HG02870 (cell line): Measurements from ENCODE around the gene KRT86.
A peak's percentile ranks its signal among the peaks of the same experiment; 100 is the strongest.
"Not testable (repeated sequence)": the region's sequence is repeated elsewhere in the genome, so short reads cannot be mapped to it uniquely, and the experiment has no call there.

Experiments
- ATAC-seq: cut with Tn5 transposase; IDR thresholded peaks from one replicate; pipeline ENCODE4 v1.9.1; 2021; ENCODE audit warnings: mild to moderate bottlenecking, moderate library complexity; ENCODE audit not compliant: unreplicated experiment

KRT86 gene

DNA sequence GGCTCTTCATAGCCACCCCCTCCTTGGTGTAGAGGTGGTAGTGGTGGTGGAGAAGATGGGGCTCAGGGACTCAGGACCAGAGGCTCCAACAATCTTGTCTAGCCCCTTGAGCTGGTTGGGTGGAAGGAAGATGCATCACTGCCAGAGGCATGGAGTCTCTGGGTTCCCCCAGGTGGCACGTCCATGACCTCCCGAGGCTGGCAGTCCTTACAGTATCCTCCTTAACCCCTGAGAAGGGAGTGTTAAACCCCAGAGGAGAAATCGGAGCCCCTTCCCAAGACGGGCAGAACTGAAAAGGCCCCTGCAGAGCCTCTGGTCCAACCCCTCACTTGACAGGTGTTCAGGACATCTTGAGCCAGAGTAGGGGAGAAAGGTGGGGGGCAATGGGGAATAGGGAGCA, 37.6 kb downstream of the KRT86 start:
- no peak for ATAC-seq

DNA sequence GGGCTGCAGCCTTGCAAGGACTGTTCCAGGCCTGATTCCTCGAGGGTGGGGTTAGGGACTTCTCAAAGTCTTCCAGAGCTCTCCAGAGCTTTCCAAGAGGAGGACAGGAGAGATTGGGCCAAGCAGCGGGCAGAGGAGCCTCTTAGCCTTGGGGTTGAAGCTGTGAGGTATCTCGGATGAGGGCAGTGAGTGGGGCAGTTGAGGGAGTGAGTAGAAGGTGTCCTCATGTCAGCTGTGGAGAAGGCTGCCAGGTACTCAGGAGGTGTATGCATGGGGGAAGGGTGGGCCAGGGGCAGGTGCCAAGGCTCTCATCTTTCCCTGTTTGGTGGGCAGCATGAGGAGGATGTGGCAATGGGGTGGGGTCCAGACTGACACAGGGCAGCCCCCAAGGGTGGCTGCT, 39.0 kb downstream of the KRT86 start:
- no peak for ATAC-seq

DNA sequence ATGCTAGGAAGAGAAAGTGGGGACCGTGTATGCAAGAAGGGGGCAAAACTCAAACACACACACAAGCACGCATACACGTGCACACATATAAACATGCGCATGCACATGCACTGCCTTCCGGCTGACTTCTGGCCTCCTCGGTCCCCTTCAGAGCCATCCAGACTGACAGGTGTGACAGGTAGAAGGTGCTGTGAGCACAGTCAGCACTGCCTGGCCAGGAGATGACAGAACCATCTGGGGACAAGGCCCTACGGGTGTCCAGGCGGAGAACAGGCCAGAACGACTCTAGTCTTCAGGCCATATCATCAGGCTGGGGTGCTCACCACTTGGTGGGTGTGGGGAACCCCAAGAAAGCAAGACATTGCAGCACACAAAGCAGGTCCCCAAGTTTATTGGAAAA, 39.5 kb downstream of the KRT86 start:
- ATAC-seq = no peak

DNA sequence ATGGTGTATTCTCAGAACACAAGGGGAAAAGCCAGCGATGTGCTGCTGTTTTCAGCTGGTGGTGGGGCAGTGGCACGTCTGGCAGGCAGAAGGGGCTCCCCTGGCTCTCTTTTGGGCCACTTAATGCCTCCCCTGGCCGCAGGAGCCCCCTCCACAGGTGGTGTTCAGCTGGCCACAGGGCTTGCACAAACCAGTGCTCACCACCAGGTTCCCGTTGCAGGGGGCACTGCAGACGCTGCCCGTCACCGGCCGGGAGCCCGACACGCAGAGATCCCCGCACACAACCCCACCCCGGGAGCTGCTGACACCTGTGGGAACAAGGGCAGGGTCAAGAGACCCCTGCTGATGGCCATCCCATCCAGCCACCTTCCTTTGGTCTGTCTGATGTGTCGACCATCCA, 40.1 kb downstream of the KRT86 start:
- ATAC-seq = no peak

DNA sequence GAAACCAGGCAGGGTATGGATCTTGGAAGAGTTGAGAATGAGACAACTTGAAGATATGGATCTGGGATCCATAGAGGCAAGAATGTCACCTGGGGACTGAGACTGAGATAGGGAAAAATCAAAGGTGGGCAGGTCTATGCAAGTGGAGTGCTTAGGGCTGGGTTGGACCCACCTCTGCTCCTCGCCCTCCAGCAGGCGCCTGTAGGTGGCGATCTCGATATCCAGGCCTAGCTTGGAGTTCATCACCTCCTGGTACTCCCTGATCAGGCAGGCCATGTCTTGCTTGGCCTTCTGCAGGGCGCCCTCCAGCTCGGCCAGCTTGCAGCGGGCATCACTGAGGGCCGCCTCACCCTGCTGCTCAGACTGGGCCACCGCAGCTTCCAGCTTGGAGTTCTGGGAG, 41.3 kb downstream of the KRT86 start:
- not testable (repeated sequence) for ATAC-seq

DNA sequence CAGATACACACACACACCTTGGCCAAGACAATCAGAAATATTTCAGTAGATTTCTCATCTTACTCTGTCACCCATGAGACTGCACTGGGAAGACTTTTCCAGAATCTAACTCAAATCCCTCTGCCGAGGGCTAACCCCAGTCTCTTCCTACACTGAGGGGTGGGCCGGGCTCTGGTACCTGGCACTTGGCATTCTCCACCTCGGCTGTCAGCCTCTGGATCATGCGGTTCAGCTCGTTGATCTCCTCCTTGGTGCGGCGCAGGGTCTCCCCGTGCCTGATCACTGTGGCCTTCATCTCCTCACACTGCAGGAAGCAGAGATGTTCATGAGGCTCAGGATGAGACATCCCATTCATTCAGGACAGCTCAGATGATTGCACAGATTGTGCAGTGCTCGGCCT, 41.8 kb downstream of the KRT86 start:
- ATAC-seq = no peak

DNA sequence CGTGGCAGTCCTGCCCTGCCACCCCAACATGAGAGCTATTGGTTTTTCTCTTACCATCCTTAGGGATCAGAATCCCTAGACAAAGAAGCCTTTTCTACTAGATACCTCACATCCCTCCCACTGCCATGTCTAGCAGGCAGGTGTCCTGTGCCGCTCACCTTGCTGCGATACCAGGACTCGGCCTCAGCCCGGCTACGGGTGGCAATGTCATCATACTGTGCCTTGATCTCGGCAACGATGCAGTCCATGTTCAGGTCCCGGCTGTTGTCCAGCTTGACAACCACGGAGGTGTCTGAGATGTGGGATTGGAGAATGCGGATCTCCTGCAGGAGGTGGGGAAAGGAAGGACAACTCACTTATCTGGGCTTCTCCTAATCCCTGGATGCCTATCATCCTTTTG, 42.3 kb downstream of the KRT86 start:
- ATAC-seq = no peak

DNA sequence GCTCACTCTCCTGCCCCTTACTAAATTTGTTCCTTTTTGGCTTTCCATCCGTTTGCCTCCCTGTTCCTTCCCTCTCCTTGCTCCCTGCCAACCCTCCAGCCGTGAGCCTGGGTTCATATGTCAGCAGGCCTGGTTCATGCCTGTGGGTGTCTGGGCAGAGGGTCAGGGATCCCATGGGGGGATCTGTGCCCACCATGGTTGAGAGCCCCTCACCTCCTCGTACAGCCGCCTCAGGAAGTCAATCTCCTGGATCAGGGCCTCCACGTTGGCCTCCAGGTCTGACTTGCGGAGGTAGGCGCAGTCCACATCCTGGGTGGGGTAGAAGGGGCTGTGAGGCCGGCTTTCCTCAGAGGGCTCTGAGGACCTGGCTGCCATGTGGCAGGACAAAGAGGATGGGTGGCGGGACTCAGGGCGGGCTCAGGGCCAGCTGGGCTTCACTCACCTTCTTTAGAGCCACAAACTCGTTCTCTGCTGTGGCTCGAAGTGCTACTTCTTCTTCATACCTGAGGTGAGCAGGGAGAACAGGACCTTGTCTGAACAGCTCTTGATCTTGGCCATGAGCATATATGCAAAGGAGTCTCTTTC, 43.1 kb downstream of the KRT86 start:
- no peak for ATAC-seq

DNA sequence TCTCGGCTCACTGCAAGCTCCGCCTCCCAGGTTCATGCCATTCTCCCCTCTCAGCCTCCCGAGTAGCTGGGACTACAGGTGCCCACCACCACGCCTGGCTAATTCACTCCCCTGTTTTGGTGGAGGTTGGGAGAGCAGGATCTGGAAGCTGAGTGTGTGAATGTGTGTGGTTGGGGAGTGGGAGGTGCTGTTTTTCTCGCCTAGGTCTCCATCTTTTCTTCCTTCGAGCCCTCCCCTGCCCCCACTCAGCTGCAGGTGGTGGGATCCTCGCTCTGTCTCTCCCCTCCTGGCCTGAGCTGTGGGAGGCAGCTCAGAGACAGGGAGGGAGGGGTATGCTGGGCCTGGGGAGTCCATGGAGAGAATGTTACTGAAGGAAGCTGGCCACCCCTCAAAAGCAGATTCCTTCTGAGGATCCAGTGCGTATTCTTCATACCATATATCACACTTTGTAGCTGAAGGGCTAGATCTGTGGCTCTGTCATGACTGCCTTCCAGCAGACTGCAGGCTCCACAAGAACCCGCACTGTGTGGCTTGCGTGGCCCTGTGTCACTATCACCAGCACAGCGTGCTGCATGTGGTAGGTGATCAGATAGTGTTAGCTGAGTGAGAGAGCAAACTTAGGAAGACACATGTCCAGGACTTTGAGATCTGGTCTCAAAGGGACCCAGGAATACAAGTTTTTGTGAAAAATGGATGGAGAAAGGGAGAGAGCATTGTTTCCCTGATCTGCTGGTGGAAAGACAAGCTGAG, 44.0 kb downstream of the KRT86 start:
- ATAC-seq = no peak

DNA sequence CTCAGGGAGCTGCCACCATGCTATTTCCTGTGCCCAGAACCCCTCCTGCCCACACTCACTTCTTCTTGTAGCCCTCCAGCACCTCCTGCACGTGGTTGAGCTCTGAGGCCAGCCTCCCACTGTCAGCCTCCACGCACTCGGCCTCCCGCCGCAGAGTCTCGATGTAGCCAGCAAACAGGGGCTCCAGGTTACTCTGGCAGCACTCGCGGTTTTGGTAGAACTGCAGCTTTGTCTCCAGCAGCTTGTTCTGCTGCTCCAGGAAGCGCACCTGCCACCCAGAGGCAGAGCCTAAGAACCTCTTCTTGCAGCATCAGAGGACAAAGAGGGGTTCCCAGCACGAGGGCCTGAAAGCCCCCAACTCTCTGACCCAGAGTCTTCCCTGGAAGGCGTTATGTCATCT, 44.7 kb downstream of the KRT86 start:
- ATAC-seq = no peak

DNA sequence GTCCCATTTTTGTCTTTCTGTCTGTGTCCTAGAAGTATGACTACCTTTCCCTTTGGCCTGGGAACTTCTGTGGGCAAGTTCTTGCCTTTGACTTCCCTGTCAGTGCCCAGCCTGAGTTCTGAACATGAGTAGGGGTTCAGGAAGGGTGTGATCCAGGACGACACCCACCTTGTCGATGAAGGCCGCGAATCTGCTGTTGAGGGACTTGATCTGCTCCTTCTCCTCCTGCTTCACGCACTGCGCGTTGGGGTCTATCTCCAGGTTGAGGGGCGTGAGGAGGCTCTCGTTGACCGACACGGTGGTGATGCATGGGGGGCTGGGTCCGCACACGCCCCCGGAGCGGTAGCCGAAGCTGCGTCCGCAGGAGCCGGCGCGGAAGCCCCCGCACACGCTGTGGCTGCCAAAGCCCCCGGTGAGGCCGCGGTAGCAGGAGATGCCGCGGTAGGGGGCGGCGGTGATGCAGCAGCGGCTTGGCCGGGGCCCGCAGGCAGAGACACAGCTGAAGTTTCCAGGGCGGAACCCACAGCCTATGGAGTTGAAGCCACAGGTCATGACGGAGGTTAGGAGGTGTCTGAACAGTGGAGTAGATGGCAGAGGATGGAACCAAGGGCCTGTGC, 46.4 kb downstream of the KRT86 start, which contains the start of gene KRT83:
Gene KRT83 (minus strand): TSS at position 615 of the 617 bp plus-strand sequence. CDS start 63 bp downstream, at position 552.
- ATAC-seq = no peak

DNA sequence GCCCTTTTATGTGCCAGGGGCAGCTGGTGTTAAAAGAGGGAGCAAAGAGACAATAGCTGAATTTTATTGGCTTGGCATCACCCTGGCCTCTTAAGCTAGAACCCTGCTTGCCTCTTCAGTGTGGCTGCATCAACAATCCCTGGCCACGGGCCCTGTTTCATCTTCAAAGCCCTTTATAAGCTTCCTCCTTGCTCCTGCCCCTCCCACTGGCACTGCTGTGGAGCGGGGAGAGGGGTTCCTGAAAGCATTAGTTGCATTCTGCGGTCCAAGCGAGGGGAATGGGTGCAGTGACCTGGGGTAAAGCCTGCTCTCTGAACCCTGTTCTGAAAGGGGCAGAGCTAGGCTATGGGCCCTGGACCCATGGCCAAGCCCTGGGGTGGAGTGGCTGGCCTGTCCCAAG, 47.0 kb downstream of the KRT86 start:
- ATAC-seq = no peak

DNA sequence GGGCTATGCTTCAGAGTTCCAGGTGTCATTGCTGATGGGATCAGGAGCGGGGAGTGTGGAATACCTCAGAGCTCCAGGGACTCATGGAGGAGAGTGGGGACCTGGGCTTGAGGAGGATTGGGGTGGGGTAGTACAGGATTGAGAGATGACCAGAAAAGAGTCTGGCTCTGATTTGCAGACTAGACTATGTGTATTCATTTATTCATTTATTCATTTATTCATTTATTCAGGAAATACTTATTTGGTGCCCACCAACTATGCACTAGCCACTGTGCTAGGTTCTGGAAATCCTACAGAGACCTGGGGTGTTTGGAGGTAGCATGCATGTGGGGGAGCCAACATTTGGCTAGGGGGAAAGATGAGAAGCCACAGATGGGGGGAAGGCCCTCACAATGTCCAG, 47.6 kb downstream of the KRT86 start:
- ATAC-seq = no peak

DNA sequence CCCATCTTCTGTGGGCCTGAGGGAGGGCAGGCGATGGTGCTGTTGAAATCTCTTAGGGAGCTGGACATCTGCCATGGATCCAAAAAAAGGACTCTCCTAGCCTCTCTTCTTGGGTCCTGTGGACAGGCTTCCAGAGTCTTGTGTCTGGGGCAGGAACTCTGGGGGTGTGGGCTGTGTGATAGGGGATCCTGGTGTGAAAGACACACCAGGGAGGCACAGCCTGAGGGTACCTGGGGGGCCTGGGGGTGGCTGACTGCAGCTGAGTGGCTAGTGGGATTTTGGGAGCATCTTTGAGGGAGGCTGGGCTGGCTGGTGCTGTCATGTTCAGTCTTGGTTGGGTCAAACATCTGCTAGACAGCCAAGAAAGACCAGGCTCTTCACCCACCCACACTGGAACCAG, 48.6 kb downstream of the KRT86 start:
- ATAC-seq = no peak

DNA sequence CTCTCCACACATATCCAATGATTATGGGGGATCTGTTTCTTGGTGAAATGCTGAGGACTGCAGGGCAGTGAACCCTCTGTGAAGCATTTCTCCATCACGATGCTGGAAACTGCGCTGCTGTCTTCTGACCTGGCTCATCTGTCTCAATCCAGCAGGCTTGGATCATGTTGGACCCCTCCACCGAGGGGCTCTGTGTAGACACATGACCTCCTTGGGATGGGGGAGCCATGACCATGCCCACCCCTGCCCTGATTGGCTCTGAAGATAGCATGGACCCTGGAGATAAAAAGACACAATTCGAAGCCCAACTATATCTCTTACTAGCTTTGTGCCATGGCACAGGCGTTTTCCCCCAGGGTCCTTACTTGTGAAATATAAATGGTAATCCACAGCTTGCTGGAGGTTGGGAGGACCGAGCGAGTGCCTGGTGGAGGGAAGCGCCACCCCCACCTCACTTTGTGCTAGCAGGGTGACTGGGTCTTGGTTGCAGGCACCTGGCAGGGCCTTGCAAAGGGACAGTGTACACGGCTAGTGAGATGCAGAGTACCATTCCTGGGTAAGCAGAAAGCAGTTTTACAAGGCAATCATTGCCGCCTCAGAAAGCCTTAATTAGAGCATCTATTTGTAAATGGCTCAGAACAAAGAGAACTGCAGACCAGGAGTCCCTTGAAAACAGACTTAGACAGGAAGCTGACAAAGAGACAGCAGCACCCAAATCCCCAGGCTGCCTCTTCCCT, 49.1 kb downstream of the KRT86 start:
- ATAC-seq = no peak

DNA sequence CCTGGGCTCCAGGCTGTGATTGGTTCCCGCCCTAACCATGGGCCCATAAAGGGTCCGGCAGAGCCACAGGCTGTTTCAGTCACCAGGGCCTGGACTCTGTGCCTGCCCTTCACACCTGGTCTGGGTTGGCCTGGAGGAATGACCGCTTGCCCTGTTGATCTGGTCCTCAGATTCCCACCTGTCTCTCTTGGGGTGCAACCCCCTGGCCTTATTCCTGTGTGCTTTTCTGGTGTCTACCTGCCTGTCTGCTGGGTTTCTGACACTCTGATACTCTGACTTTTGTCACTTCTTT, 49.7 kb downstream of the KRT86 start:
- ATAC-seq = no peak

DNA sequence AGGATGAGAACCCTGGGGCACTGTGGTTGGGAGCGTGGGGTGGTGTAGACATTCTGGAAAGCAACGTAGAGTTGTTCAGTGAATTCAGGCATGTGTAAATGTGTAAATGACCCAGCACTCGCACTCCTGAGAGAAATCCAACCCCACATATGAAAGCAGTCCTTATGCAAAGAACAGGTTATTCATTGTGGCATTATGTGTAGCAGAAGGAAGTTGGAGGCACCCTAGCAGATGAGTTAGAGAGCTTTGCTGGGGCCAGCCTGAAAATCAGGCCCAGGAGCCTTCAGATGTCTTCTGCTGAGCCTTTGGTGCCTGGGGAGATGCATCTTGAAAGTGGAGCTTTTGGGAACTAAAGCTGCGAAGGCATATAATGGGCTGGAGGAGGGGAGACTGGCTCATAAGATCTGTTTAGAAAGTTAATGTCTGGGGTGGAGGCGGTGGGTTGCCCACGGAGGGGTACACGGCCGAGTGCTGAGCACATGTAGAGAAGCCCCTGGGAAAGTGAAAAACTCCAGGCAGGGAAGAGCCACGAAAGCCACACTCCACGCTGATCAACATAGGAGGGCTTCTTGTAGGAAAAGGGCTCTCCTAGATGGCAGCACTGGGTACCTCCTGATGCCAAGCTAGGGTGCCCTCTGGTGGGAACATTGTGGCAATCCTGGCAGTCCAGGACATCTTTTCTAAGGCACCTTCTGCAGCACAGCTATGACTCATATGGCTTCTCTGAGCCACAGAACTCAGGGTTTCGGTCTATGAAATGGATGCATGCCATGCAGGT, 52.8 kb downstream of the KRT86 start:
- peak; percentile 88 for ATAC-seq

DNA sequence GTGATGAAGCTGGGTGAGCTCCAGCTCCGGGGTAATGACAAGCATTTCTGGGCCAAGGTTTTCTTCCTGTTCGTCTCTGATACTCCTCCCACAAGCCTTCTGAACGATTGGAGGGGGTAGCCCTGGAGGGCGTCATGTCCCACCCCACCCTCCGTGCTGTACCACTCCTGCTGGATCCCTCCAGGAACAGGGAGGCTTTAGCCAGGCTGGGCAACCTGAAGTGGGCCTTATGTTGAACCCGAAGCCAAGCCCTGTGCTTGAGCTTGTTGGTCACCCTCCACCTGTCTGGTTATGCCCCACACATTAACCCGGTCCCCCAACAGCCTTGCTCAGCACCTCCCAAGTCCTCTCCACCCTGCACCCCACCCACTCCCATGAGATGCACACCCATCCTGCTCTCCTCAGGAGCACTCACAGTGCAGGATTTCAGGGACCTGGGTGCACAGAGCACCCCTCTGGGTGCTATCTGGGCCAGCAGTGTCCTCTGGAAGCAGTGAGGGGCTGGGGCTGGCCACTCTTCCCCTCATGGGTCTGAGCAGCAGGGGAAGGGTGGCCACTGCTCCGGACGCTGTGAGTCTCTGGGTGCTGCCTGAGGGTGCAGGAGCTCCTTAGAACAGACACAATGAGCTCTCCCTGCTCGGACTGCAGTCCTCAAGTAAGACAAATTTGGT, 53.5 kb downstream of the KRT86 start:
- no peak for ATAC-seq

DNA sequence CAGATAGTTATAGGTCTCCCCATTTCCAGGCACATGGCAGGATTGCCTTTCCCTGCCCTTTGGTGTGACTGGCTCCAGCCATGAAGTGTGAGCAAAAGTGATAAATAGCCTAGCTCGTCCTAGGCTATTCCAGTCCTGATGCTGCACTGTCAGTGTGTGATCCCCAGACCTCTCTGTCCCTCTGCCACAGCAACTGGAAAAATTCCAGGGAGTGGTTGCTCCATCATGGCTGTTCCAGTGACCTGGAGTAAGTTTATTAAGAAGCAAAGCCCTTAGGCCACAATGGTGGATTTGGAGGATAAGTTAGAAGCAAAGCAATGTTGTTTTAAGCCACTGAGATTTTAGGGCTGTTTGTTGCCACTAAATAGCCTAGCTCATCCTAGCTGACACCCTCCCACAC, 56.6 kb downstream of the KRT86 start:
- no peak for ATAC-seq

DNA sequence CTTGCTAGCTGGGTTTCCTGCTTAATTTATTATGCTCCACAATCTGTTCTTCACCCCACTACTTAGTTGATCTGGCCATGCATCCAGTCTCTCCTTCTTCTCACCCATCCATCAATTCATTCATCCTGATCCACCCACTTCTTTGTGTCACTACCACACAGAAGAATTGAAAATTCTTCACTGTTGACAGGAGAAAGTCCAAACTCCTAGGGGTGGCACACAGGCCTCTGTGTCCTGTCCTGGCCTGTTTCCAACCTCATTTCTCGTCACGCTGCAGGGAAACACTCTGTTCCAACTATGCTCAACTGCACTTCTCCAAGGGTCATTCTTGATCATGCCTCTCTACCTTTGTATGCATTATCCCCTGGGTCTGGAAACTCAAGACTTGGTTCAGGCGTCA, 57.4 kb downstream of the KRT86 start:
- ATAC-seq = no peak

DNA sequence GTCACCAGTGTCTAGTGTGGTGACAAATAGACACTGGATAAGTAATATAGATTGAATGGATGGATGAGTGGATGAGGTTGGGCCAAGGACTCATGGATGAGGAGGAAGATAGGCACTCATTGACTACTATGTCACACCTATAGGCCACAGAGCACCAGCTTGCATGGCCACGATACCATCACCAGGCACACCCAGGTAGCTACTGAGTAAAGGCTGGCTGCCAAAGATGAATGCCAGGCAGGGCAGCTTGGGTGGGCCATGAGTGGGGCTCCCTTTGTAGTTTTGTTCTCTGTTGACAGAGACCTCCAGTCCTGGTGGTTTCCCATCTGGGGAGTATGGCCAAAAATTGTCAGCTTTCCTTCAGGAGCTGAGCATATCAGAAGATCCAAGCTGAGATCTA, 57.9 kb downstream of the KRT86 start:
- ATAC-seq = no peak
